ENCODE data around the gene FBXL19. TPM values are rescaled to one million over a fixed set of nuclear protein-coding genes. Genes with fewer than 3 reads are reported as not detected.
A peak's percentile ranks its signal among the peaks of the same experiment; 100 is the strongest.

FBXL19 gene
- total and polyA plus RNA-seq, 2 of the 13 experiments (the other 11 are each of a cell fraction or from before 2014, with no cell fraction given), result 6.0 to 13.7 TPM

GRCh38 chr16:30896261-30896888, 27.0 kb upstream of the FBXL19 start, which contains the start of gene CTF1 (continued):
- no peak for TF ChIP-seq TEF (CRISPR knock-in tag; IDR thresholded peaks at IDR 0.05)
- TF ChIP-seq, protein P1, sequence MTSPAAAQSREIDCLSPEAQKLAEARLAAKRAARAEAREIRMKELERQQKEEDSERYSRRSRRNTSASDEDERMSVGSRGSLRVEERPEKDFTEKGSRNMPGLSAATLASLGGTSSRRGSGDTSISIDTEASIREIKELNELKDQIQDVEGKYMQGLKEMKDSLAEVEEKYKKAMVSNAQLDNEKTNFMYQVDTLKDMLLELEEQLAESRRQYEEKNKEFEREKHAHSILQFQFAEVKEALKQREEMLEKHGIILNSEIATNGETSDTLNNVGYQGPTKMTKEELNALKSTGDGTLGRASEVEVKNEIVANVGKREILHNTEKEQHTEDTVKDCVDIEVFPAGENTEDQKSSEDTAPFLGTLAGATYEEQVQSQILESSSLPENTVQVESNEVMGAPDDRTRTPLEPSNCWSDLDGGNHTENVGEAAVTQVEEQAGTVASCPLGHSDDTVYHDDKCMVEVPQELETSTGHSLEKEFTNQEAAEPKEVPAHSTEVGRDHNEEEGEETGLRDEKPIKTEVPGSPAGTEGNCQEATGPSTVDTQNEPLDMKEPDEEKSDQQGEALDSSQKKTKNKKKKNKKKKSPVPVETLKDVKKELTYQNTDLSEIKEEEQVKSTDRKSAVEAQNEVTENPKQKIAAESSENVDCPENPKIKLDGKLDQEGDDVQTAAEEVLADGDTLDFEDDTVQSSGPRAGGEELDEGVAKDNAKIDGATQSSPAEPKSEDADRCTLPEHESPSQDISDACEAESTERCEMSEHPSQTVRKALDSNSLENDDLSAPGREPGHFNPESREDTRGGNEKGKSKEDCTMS (CRISPR knock-in tag; conservative IDR thresholded peaks at IDR 0.05), result no peak
- TF ChIP-seq NBN (conservative IDR thresholded peaks at IDR 0.05), result no peak
- no peak for TF ChIP-seq ZNF10 (CRISPR knock-in tag; IDR thresholded peaks at IDR 0.05; ENCODE audit: borderline replicate concordance, low read depth)
- TF ChIP-seq ZNF720 (CRISPR knock-in tag; IDR thresholded peaks at IDR 0.05), result no peak
- TF ChIP-seq ZKSCAN5 (CRISPR knock-in tag; IDR thresholded peaks at IDR 0.05), result no peak
- TF ChIP-seq, protein P2, sequence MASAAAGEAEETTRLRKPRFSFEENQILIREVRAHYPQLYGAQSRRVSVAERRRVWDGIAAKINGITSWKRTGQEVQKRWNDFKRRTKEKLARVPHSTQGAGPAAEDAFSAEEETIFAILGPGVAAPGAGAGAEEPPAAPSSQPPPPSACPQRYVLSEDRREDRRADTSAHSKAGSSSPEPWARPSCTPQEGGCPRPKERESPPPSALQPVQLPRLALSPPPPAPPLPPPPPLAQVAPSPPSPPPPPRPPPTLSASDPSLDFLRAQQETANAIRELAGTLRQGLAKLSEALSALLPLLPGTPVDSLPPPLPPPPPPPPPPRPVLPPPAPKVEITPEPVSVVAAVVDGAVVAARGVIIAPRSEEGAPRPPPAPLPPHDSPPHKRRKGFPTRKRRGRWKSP (CRISPR knock-in tag; IDR thresholded peaks at IDR 0.05), result 0 out of 2 replicates have a peak, but pooled peaks have one; percentile 31
- TF ChIP-seq ZNF703 (CRISPR knock-in tag; IDR thresholded peaks at IDR 0.05; ENCODE audit: borderline replicate concordance), result no peak
- no peak for TF ChIP-seq ZNF124 (CRISPR knock-in tag; IDR thresholded peaks at IDR 0.05)
- TF ChIP-seq ZNF260 (CRISPR knock-in tag; IDR thresholded peaks at IDR 0.05; ENCODE audit: borderline replicate concordance, low read depth), result no peak
- peak; percentile 23; the same call in 1 of the 2 replicates for TF ChIP-seq RFXAP (CRISPR knock-in tag; IDR thresholded peaks at IDR 0.05; ENCODE audit: borderline replicate concordance)
- TF ChIP-seq ZNF546 (CRISPR knock-in tag; conservative IDR thresholded peaks at IDR 0.05), result 0 out of 2 replicates have a peak, but pooled peaks have one; percentile 61
- no peak; the same call in 1 of the 2 replicates for TF ChIP-seq AHR (CRISPR knock-in tag; IDR thresholded peaks at IDR 0.05)
- no peak for TF ChIP-seq JDP2 (CRISPR knock-in tag; IDR thresholded peaks at IDR 0.05; ENCODE audit: borderline replicate concordance)
- TF ChIP-seq NCOR1 (IDR thresholded peaks at IDR 0.05; ENCODE audit: borderline replicate concordance, low read length), result no peak; the same call in 1 of the 2 replicates
- peak; percentile 70; the same call in 1 of the 2 replicates for TF ChIP-seq TRAFD1 (CRISPR knock-in tag; IDR thresholded peaks at IDR 0.05; ENCODE audit: borderline replicate concordance)
- peak; percentile 96; the same call in 1 of the 2 replicates for TF ChIP-seq ZNF180 (CRISPR knock-in tag; IDR thresholded peaks at IDR 0.05; ENCODE audit: borderline replicate concordance, low read depth)
- no peak for TF ChIP-seq BCLAF1 (IDR thresholded peaks at IDR 0.05)
- peak; percentile 75; the same call in 1 of the 2 replicates for TF ChIP-seq ZNF558 (CRISPR knock-in tag; IDR thresholded peaks at IDR 0.05; ENCODE audit: borderline replicate concordance)

Data from HepG2 (cell line).